ENCODE measurements around the gene TGFBR1.

DNA sequence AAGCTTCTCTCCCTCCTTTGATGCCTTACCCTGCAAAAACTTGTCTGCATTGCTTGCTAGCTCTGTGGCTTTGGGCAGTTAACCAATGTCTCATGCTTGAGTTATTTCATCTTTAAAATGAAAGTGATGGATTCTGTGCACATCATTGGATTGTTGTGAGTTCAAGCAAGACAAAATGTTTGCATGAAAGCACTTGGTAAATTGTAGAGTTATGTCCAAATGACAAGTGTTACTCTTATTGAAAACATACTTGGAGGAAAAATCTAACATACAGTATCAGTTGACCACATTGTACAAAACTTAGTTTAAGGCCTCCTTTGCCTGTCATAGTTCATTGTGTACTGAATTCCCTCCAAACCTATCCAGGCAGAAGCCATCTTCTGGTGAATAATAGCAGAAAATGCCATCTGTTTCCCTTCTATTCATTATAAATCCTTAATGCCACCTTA, 30.0 kb downstream of the TGFBR1 start:
- TF ChIP-seq, protein P1, sequence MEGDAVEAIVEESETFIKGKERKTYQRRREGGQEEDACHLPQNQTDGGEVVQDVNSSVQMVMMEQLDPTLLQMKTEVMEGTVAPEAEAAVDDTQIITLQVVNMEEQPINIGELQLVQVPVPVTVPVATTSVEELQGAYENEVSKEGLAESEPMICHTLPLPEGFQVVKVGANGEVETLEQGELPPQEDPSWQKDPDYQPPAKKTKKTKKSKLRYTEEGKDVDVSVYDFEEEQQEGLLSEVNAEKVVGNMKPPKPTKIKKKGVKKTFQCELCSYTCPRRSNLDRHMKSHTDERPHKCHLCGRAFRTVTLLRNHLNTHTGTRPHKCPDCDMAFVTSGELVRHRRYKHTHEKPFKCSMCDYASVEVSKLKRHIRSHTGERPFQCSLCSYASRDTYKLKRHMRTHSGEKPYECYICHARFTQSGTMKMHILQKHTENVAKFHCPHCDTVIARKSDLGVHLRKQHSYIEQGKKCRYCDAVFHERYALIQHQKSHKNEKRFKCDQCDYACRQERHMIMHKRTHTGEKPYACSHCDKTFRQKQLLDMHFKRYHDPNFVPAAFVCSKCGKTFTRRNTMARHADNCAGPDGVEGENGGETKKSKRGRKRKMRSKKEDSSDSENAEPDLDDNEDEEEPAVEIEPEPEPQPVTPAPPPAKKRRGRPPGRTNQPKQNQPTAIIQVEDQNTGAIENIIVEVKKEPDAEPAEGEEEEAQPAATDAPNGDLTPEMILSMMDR (IDR thresholded peaks at IDR 0.05) = no peak
- no peak for TF ChIP-seq POLR2AphosphoS5 (IDR thresholded peaks at IDR 0.05; ENCODE audit: insufficient read depth in 1 of 2, low read depth in 1 of 2)

All from vagina (tissue), 2 donors.